Karpas-422 (cell line): ENCODE data around the gene SLC4A5. TPM values are rescaled to one million over a fixed set of nuclear protein-coding genes. Genes with fewer than 3 reads are reported as not detected.

Source experiments
- DNase-seq: peaks from one replicate; pipeline ENCODE4 v3.0.0-alpha.2; 2015
- H2AFZ ChIP-seq: fragments of 200-600 bp; sonication (generic); 2 replicates; pipeline ENCODE4 v1.6.1; 2014; ENCODE audit warnings: antibody characterized with exemption, low read length, mixed read lengths
- H3K27ac ChIP-seq: fragments of 200-600 bp; sonication (generic); 2 replicates; pipeline ENCODE4 v1.5.1; 2014; ENCODE audit warnings: mild to moderate bottlenecking, low read length, moderate library complexity
- H3K27me3 ChIP-seq: fragments of 200-600 bp; sonication (generic); 2 replicates; pipeline ENCODE4 v1.6.1; 2014; ENCODE audit warnings: low read length, mixed read lengths
- H3K36me3 ChIP-seq: fragments of 200-600 bp; sonication (generic); 2 replicates; pipeline ENCODE4 v1.6.1; 2014; ENCODE audit warnings: low read length, mixed read lengths; ENCODE audit not compliant: insufficient read depth
- H3K4me1 ChIP-seq: fragments of 200-600 bp; sonication (generic); 2 replicates; pipeline ENCODE4 v1.6.1; 2014; ENCODE audit warnings: mild to moderate bottlenecking, low read length, mixed read lengths
- H3K4me2 ChIP-seq: fragments of 200-600 bp; sonication (generic); 2 replicates; pipeline ENCODE4 v1.6.1; 2014; ENCODE audit warnings: low read length, low read depth, mild to moderate bottlenecking; ENCODE audit not compliant: poor library complexity, severe bottlenecking
- H3K4me3 ChIP-seq: fragments of 200-600 bp; sonication (generic); 2 replicates; pipeline ENCODE4 v1.5.1; 2014; ENCODE audit warnings: mild to moderate bottlenecking, antibody characterized with exemption, low read length, mixed read lengths
- H3K79me2 ChIP-seq: fragments of 200-600 bp; sonication (generic); 2 replicates; pipeline ENCODE4 v1.6.1; 2014; ENCODE audit warnings: mild to moderate bottlenecking, low read length, mixed read lengths
- H3K9ac ChIP-seq: fragments of 200-600 bp; sonication (generic); 2 replicates; pipeline ENCODE4 v1.6.0; 2014; ENCODE audit warnings: low read length
- H3K9me2 ChIP-seq: fragments of 200-600 bp; sonication (generic), shearing (Covaris generic); replicated peaks from 2 replicates; pipeline ENCODE4 v1.6.0; 2014; ENCODE audit warnings: mild to moderate bottlenecking, low read length, moderate library complexity; ENCODE audit not compliant: insufficient read depth
- H3K9me3 ChIP-seq: fragments of 300-700, 200-600 bp; sonication (generic); 2 replicates; pipeline ENCODE4 v1.6.1; 2014; ENCODE audit warnings: low read length, mixed read lengths
- H4K20me1 ChIP-seq: fragments of 200-600 bp; sonication (generic); 2 replicates; pipeline ENCODE4 v1.6.1; 2014; ENCODE audit warnings: mild to moderate bottlenecking, antibody characterized with exemption, low read length, low read depth; ENCODE audit not compliant: insufficient read depth
- total RNA-seq: library from RNA; depleted of rRNA; stranded (reverse); fragments of >200 nt; shearing (Covaris generic); gene quantifications from 2 replicates; pipeline ENCODE4 v1.2.3, GENCODE V29; 2014; ENCODE audit warnings: low replicate concordance

SLC4A5 gene
- total RNA-seq, 1 experiment from 2014 or later = 3.2 TPM

- peaks cover 82% of the 10 kb centered on the region for H3K36me3 ChIP-seq
- no peak overlapping the region for H2AFZ ChIP-seq
- H3K4me2 ChIP-seq = no peak overlapping the region
These were observed 138.1 kb downstream of the SLC4A5 start for GRCh38 chr2:74205113-74205512.

GRCh38 chr2:74204436-74204835 is 138.8 kb downstream of the SLC4A5 start:
- DNase-seq = no peak
- Histone ChIP-seq H3K79me2 (peaks cover 93% of the 10 kb centered on the region), H3K4me2 (no peak overlapping the region), H3K9me3 (no peaks in the 10 kb centered on the region), H3K4me1 (peaks cover 31% of the 10 kb centered on the region), H3K9ac (no peak overlapping the region), H3K27me3 (no peaks in the 10 kb centered on the region), H3K36me3 (peaks cover 82% of the 10 kb centered on the region), H4K20me1 (peaks cover 93% of the 10 kb centered on the region), H3K4me3 (no peak overlapping the region), H3K27ac (no peak overlapping the region), H2AFZ (no peak overlapping the region), H3K9me2 (no peaks in the 10 kb centered on the region)

More at GRCh38 chr2:74205113-74205512, 138.1 kb downstream of the SLC4A5 start:
- Histone ChIP-seq H3K9me3 (no peaks in the 10 kb centered on the region), H3K4me1 (peaks cover 24% of the 10 kb centered on the region), H4K20me1 (peaks cover 93% of the 10 kb centered on the region), H3K79me2 (peaks cover 93% of the 10 kb centered on the region), H3K27ac (no peak overlapping the region), H3K9ac (no peak overlapping the region), H3K9me2 (no peaks in the 10 kb centered on the region), H3K27me3 (no peaks in the 10 kb centered on the region), H3K4me3 (no peak overlapping the region)
- no peak for DNase-seq

- Histone ChIP-seq H3K9me3 (no peaks in the 10 kb centered on the region), H3K9ac (no peak overlapping the region), H2AFZ (no peak overlapping the region), H3K27me3 (no peaks in the 10 kb centered on the region), H3K9me2 (no peaks in the 10 kb centered on the region), H3K4me1 (peaks cover 44% of the 10 kb centered on the region), H4K20me1 (peaks cover 74% of the 10 kb centered on the region), H3K4me2 (peak overlapping the region; percentile 84), H3K79me2 (peaks cover 86% of the 10 kb centered on the region), H3K36me3 (peaks cover 62% of the 10 kb centered on the region), H3K4me3 (no peak overlapping the region; the same call in 1 of the 2 replicates), H3K27ac (peak overlapping the region; percentile 89; the same call in 1 of the 2 replicates)
- no peak for DNase-seq
These were observed 141.6 kb downstream of the SLC4A5 start for GRCh38 chr2:74201596-74201995.

- peaks cover 82% of the 10 kb centered on the region for H3K79me2 ChIP-seq
- H2AFZ ChIP-seq = no peak overlapping the region
- no peaks in the 10 kb centered on the region for H3K27me3 ChIP-seq
- H3K9me2 ChIP-seq = no peaks in the 10 kb centered on the region
- H3K4me2 ChIP-seq = peak overlapping the region; percentile 84
- peaks cover 58% of the 10 kb centered on the region for H3K36me3 ChIP-seq
- H3K4me3 ChIP-seq = peak overlapping the region; percentile 93; the same call in 1 of the 2 replicates
- H3K9me3 ChIP-seq = no peaks in the 10 kb centered on the region
- no peak for DNase-seq
- H4K20me1 ChIP-seq = peaks cover 70% of the 10 kb centered on the region
- H3K4me1 ChIP-seq = peaks cover 44% of the 10 kb centered on the region
- H3K9ac ChIP-seq = 0 out of 2 replicates have a peak overlapping the region, but pooled peaks have one; percentile 13
- H3K27ac ChIP-seq = peak overlapping the region; percentile 89; the same call in 1 of the 2 replicates
These were observed 142.0 kb downstream of the SLC4A5 start for GRCh38 chr2:74201196-74201595.

GRCh38 chr2:74199871-74200305 is 143.3 kb downstream of the SLC4A5 start:
- Histone ChIP-seq H3K79me2 (peaks cover 68% of the 10 kb centered on the region), H3K27ac (peak overlapping the region; percentile 89), H3K4me1 (peaks cover 44% of the 10 kb centered on the region), H2AFZ (no peak overlapping the region), H3K9me2 (no peaks in the 10 kb centered on the region), H4K20me1 (peaks cover 56% of the 10 kb centered on the region), H3K36me3 (peaks cover 51% of the 10 kb centered on the region), H3K9ac (peak overlapping the region; percentile 97), H3K9me3 (no peaks in the 10 kb centered on the region), H3K27me3 (no peaks in the 10 kb centered on the region), H3K4me2 (peak overlapping the region; percentile 84), H3K4me3 (peak overlapping the region; percentile 93)
- peak; percentile 48 for DNase-seq

GRCh38 chr2:74199275-74199701 is 143.9 kb downstream of the SLC4A5 start:
- H4K20me1 ChIP-seq = peaks cover 50% of the 10 kb centered on the region
- H3K4me2 ChIP-seq = peak overlapping the region; percentile 84
- H3K9ac ChIP-seq = peak overlapping the region; percentile 97
- no peaks in the 10 kb centered on the region for H3K27me3 ChIP-seq
- peak overlapping the region; percentile 89 for H3K27ac ChIP-seq
- peaks cover 62% of the 10 kb centered on the region for H3K79me2 ChIP-seq
- no peaks in the 10 kb centered on the region for H3K9me2 ChIP-seq
- no peaks in the 10 kb centered on the region for H3K9me3 ChIP-seq
- peaks cover 44% of the 10 kb centered on the region for H3K4me1 ChIP-seq
- no peak for DNase-seq
- H3K4me3 ChIP-seq = peak overlapping the region; percentile 93
- no peak overlapping the region for H2AFZ ChIP-seq
- H3K36me3 ChIP-seq = peaks cover 48% of the 10 kb centered on the region

GRCh38 chr2:74198461-74199274 is 144.5 kb downstream of the SLC4A5 start, which contains the start of gene MTHFD2:
Gene MTHFD2 (plus strand): TSS chr2:74198615. CDS start chr2:74198642, 27 bp downstream.
- peaks cover 46% of the 10 kb centered on the region for H4K20me1 ChIP-seq
- no peaks in the 10 kb centered on the region for H3K27me3 ChIP-seq
- peak within 1 kb of the TSS; percentile 97 for H3K9ac ChIP-seq
- H3K27ac ChIP-seq = peak within 1 kb of the TSS; percentile 89
- peak within 1 kb of the TSS; percentile 71 for H2AFZ ChIP-seq
- peaks cover 44% of the 10 kb centered on the region for H3K4me1 ChIP-seq
- peak within 1 kb of the TSS; percentile 93 for H3K4me3 ChIP-seq
- peak within 1 kb of the TSS; percentile 84 for H3K4me2 ChIP-seq
- H3K9me2 ChIP-seq = no peaks in the 10 kb centered on the region
- peaks cover 56% of the 10 kb centered on the region for H3K79me2 ChIP-seq
- H3K9me3 ChIP-seq = no peaks in the 10 kb centered on the region
- peak; percentile 100 for DNase-seq
- peaks cover 44% of the 10 kb centered on the region for H3K36me3 ChIP-seq

- no peaks in the 10 kb centered on the region for H3K27me3 ChIP-seq
- peak overlapping the region; percentile 53 for H3K4me3 ChIP-seq
- peaks cover 40% of the 10 kb centered on the region for H4K20me1 ChIP-seq
- no peak for DNase-seq
- peaks cover 50% of the 10 kb centered on the region for H3K79me2 ChIP-seq
- peak overlapping the region; percentile 84 for H3K4me2 ChIP-seq
- no peaks in the 10 kb centered on the region for H3K9me2 ChIP-seq
- peak overlapping the region; percentile 53 for H3K9ac ChIP-seq
- H3K9me3 ChIP-seq = no peaks in the 10 kb centered on the region
- H3K36me3 ChIP-seq = peaks cover 38% of the 10 kb centered on the region
- H2AFZ ChIP-seq = peak overlapping the region; percentile 71
- H3K4me1 ChIP-seq = peaks cover 42% of the 10 kb centered on the region
- peak overlapping the region; percentile 57 for H3K27ac ChIP-seq
These were observed 145.2 kb downstream of the SLC4A5 start for GRCh38 chr2:74198023-74198460.
